Right renal pelvis (tissue), 4 donors: ENCODE measurements around the gene RHCE. TPM values are rescaled to one million over a fixed set of nuclear protein-coding genes. Genes with fewer than 3 reads are reported as not detected.
"Not testable (repeated sequence)": the region's sequence is repeated elsewhere in the genome, so short reads cannot be mapped to it uniquely, and the experiment has no call there.

Experiments
- DNase-seq, 4 donors: peaks; one replicate each; pipeline ENCODE4 v3.0.0-alpha.2; 2013; ENCODE audit warnings: low read depth in 4 of 4, low spot score in 3 of 4, missing footprints in 1 of 4
- polyA plus RNA-seq, 4 donors: library from polyadenylated mRNA; unstranded; fragments of 120-200 nt; gene quantifications; one replicate each; pipeline ENCODE4 v1.2.1, GENCODE V29; 2013; ENCODE audit not compliant: insufficient read length in 4 of 4

The RHCE gene
- polyA plus RNA-seq, 4 donors = 0.90 to 1.3 (median 1.2) TPM

- DNase-seq = no peak
Measured at GRCh38 chr1:25433389-25434186, 13.0 kb upstream of the RHCE start.

GRCh38 chr1:25432749-25433388 lies 12.2 kb upstream of the RHCE start:
- DNase-seq = no peak

GRCh38 chr1:25431955-25432719 lies 11.5 kb upstream of the RHCE start:
- no peak for DNase-seq

- peak in 2 of 4 donors; percentile 3 to 6 for DNase-seq
Measured at GRCh38 chr1:25430967-25431881, 10.6 kb upstream of the RHCE start.

- DNase-seq = peak; percentile 95 to 97 (median 96)
Measured at GRCh38 chr1:25430073-25430966, 9.7 kb upstream of the RHCE start, which contains the start of gene MACO1. Gene MACO1, plus strand, starts transcription at chr1:25430897. Its CDS starts 202 bp downstream, at chr1:25431099.

- no peak for DNase-seq
Measured at GRCh38 chr1:25428475-25429166, 8.0 kb upstream of the RHCE start.

GRCh38 chr1:25427696-25428095 lies 7.1 kb upstream of the RHCE start:
- no peak for DNase-seq

GRCh38 chr1:25425098-25426085 lies 4.8 kb upstream of the RHCE start:
- DNase-seq = no peak

GRCh38 chr1:25423206-25423605 lies 2.6 kb upstream of the RHCE start:
- DNase-seq = not testable (repeated sequence)

- not testable (repeated sequence) for DNase-seq
Measured at GRCh38 chr1:25419339-25419738, 1.3 kb downstream of the RHCE start.

GRCh38 chr1:25417280-25417679 lies 3.3 kb downstream of the RHCE start:
- DNase-seq = not testable (repeated sequence)

- not testable (repeated sequence) for DNase-seq
Measured at GRCh38 chr1:25414578-25414977, 6.0 kb downstream of the RHCE start.

GRCh38 chr1:25414157-25414556 lies 6.5 kb downstream of the RHCE start:
- not testable (repeated sequence) for DNase-seq

GRCh38 chr1:25412872-25413623 lies 7.6 kb downstream of the RHCE start:
- not testable (repeated sequence) for DNase-seq

- DNase-seq = not testable (repeated sequence)
Measured at GRCh38 chr1:25409641-25410427, 10.8 kb downstream of the RHCE start.
